ENCODE data around the gene CATSPERZ. TPM values are rescaled to one million over a fixed set of nuclear protein-coding genes. Genes with fewer than 3 reads are reported as not detected.

CATSPERZ gene
- polyA plus RNA-seq, 1 experiment: not detected

GRCh38 chr11:64252003-64252872 is 47.9 kb upstream of the CATSPERZ start:
- peak overlapping the region; percentile 79 for H3K4me3 ChIP-seq (ENCODE audit: low read depth, low read length)
- no peak for DNase-seq (ENCODE audit: low read depth)
- no peaks in the 10 kb centered on the region for H3K27me3 ChIP-seq (ENCODE audit: control insufficient read depth, insufficient read depth, low read length)
- CTCF ChIA-PET: interaction anchor here (0.6 to 8.2 kb wide), 20 partner anchors 9 to 109 kb away, joined by 3 to 92 read pairs (median 6); partner anchors contain the start of genes CATSPERZ, DNAJC4, ESRRA and FERMT3
- peak; percentile 56 for TF ChIP-seq CTCF (IDR thresholded peaks at IDR 0.05; ENCODE audit: insufficient read depth, low read depth, low read length)
- POLR2A ChIA-PET: interaction anchor here (0.5 to 0.7 kb wide), 3 partner anchors 79 to 1592 kb away, joined by 3 to 14 read pairs (median 6); no protein-coding TSS in a partner anchor
- peaks cover 16% of the 10 kb centered on the region for H3K36me3 ChIP-seq (ENCODE audit: control insufficient read depth, insufficient read depth, low read length)

GRCh38 chr11:64253043-64253442 is 47.1 kb upstream of the CATSPERZ start:
- POLR2A ChIA-PET: no interaction called here
- Histone ChIP-seq H3K27me3 (ENCODE audit: control insufficient read depth, insufficient read depth, low read length) (no peaks in the 10 kb centered on the region), H3K4me3 (ENCODE audit: low read depth, low read length) (peak overlapping the region; percentile 79), H3K36me3 (ENCODE audit: control insufficient read depth, insufficient read depth, low read length) (peaks cover 18% of the 10 kb centered on the region)
- no peak for DNase-seq (ENCODE audit: low read depth)
- TF ChIP-seq CTCF (IDR thresholded peaks at IDR 0.05; ENCODE audit: insufficient read depth, low read depth, low read length): no peak
- CTCF ChIA-PET: interaction anchor here (1.2 to 3.6 kb wide), 5 partner anchors 10 to 47 kb away, joined by 3 to 56 read pairs (median 18); partner anchors contain the start of gene FERMT3

GRCh38 chr11:64253481-64253880 is 46.7 kb upstream of the CATSPERZ start:
- ChIA-PET POLR2A (no interaction called here), CTCF (interaction anchor here (1.2 to 1.9 kb wide), 2 partner anchors 10 to 39 kb away, joined by 3 to 6 read pairs; no protein-coding TSS in a partner anchor)
- DNase-seq (ENCODE audit: low read depth): no peak
- H3K36me3 ChIP-seq (ENCODE audit: control insufficient read depth, insufficient read depth, low read length): peaks cover 19% of the 10 kb centered on the region
- TF ChIP-seq CTCF (IDR thresholded peaks at IDR 0.05; ENCODE audit: insufficient read depth, low read depth, low read length): no peak
- no peaks in the 10 kb centered on the region for H3K27me3 ChIP-seq (ENCODE audit: control insufficient read depth, insufficient read depth, low read length)
- no peak overlapping the region for H3K4me3 ChIP-seq (ENCODE audit: low read depth, low read length)

- no peak for TF ChIP-seq CTCF (IDR thresholded peaks at IDR 0.05; ENCODE audit: insufficient read depth, low read depth, low read length)
- Histone ChIP-seq H3K36me3 (ENCODE audit: control insufficient read depth, insufficient read depth, low read length) (peaks cover 21% of the 10 kb centered on the region), H3K27me3 (ENCODE audit: control insufficient read depth, insufficient read depth, low read length) (no peaks in the 10 kb centered on the region), H3K4me3 (ENCODE audit: low read depth, low read length) (no peak overlapping the region)
- ChIA-PET CTCF (interaction anchor here (0.7 to 2.2 kb wide), 5 partner anchors 9 to 50 kb away, joined by 3 to 11 read pairs (median 5); partner anchors contain the start of gene ESRRA), POLR2A (no interaction called here)
- no peak for DNase-seq (ENCODE audit: low read depth)
Observed at GRCh38 chr11:64254326-64254725, 45.8 kb upstream of the CATSPERZ start.

All from BJ (cell line).